IPS-15b (cell line): ENCODE results near the gene SGCD.

Source experiments
- H3K27me3 ChIP-seq: one replicate; pipeline ENCODE4 v1.6.1; 2013; ENCODE audit warnings: low read length; ENCODE audit not compliant: control insufficient read depth, insufficient read depth
- H3K36me3 ChIP-seq: one replicate; pipeline ENCODE4 v1.6.1; 2013; ENCODE audit warnings: low read length; ENCODE audit not compliant: control insufficient read depth, insufficient read depth
- H3K4me1 ChIP-seq: one replicate; pipeline ENCODE4 v1.6.1; 2013; ENCODE audit warnings: mild to moderate bottlenecking, low read length; ENCODE audit not compliant: control insufficient read depth, insufficient read depth
- H3K4me3 ChIP-seq: one replicate; pipeline ENCODE4 v1.5.1; 2013; ENCODE audit warnings: low read depth, low read length
- H3K9ac ChIP-seq: one replicate; pipeline ENCODE4 v1.6.1; 2013; ENCODE audit warnings: low read depth, mild to moderate bottlenecking, low read length
- H3K9me3 ChIP-seq: one replicate; pipeline ENCODE4 v1.6.1; 2013; ENCODE audit warnings: mild to moderate bottlenecking, low read length; ENCODE audit not compliant: control insufficient read depth, insufficient read depth

SGCD gene

GRCh38 chr5:156667616-156668015, 340.7 kb downstream of the SGCD start:
- peaks cover 8% of the 10 kb centered on the region for H3K4me1 ChIP-seq
- no peaks in the 10 kb centered on the region for H3K27me3 ChIP-seq
- H3K9me3 ChIP-seq = no peaks in the 10 kb centered on the region
- H3K4me3 ChIP-seq = no peak overlapping the region
- no peak overlapping the region for H3K9ac ChIP-seq
- no peaks in the 10 kb centered on the region for H3K36me3 ChIP-seq

- Histone ChIP-seq H3K9ac (no peak overlapping the region), H3K36me3 (no peaks in the 10 kb centered on the region), H3K4me1 (peaks cover 8% of the 10 kb centered on the region), H3K4me3 (no peak overlapping the region), H3K27me3 (no peaks in the 10 kb centered on the region), H3K9me3 (no peaks in the 10 kb centered on the region)
These were observed 342.5 kb downstream of the SGCD start for GRCh38 chr5:156669416-156669815.

GRCh38 chr5:156670615-156671014, 343.7 kb downstream of the SGCD start:
- Histone ChIP-seq H3K27me3 (no peaks in the 10 kb centered on the region), H3K4me1 (peaks cover 8% of the 10 kb centered on the region), H3K36me3 (no peaks in the 10 kb centered on the region), H3K4me3 (no peak overlapping the region), H3K9ac (no peak overlapping the region), H3K9me3 (no peaks in the 10 kb centered on the region)

- Histone ChIP-seq H3K4me1 (peaks cover 3% of the 10 kb centered on the region), H3K36me3 (no peaks in the 10 kb centered on the region), H3K27me3 (no peaks in the 10 kb centered on the region), H3K9me3 (no peaks in the 10 kb centered on the region), H3K9ac (no peak overlapping the region), H3K4me3 (no peak overlapping the region)
These were observed 348.4 kb downstream of the SGCD start for GRCh38 chr5:156675395-156675794.

GRCh38 chr5:156677963-156678362, 351.0 kb downstream of the SGCD start:
- no peaks in the 10 kb centered on the region for H3K27me3 ChIP-seq
- H3K9ac ChIP-seq = no peak overlapping the region
- peaks cover 4% of the 10 kb centered on the region for H3K4me1 ChIP-seq
- no peaks in the 10 kb centered on the region for H3K9me3 ChIP-seq
- no peaks in the 10 kb centered on the region for H3K36me3 ChIP-seq
- H3K4me3 ChIP-seq = no peak overlapping the region

- peaks cover 7% of the 10 kb centered on the region for H3K4me1 ChIP-seq
These were observed 351.5 kb downstream of the SGCD start for GRCh38 chr5:156678484-156678883.

GRCh38 chr5:156680831-156681230, 353.9 kb downstream of the SGCD start:
- H3K27me3 ChIP-seq = no peaks in the 10 kb centered on the region
- H3K36me3 ChIP-seq = no peaks in the 10 kb centered on the region
- no peak overlapping the region for H3K4me3 ChIP-seq
- H3K4me1 ChIP-seq = peaks cover 15% of the 10 kb centered on the region
- no peaks in the 10 kb centered on the region for H3K9me3 ChIP-seq
- H3K9ac ChIP-seq = no peak overlapping the region

More at GRCh38 chr5:156678484-156678883, 351.5 kb downstream of the SGCD start:
- Histone ChIP-seq H3K9me3 (no peaks in the 10 kb centered on the region), H3K36me3 (no peaks in the 10 kb centered on the region), H3K4me3 (no peak overlapping the region), H3K27me3 (no peaks in the 10 kb centered on the region), H3K9ac (no peak overlapping the region)

- Histone ChIP-seq H3K27me3 (no peaks in the 10 kb centered on the region), H3K4me1 (peaks cover 15% of the 10 kb centered on the region), H3K4me3 (no peak overlapping the region), H3K9me3 (no peaks in the 10 kb centered on the region), H3K36me3 (no peaks in the 10 kb centered on the region), H3K9ac (no peak overlapping the region)
These were observed 354.3 kb downstream of the SGCD start for GRCh38 chr5:156681265-156681664.

GRCh38 chr5:156682971-156683370, 356.0 kb downstream of the SGCD start:
- Histone ChIP-seq H3K9ac (no peak overlapping the region), H3K4me1 (peaks cover 17% of the 10 kb centered on the region), H3K36me3 (no peaks in the 10 kb centered on the region), H3K4me3 (no peak overlapping the region), H3K9me3 (no peaks in the 10 kb centered on the region), H3K27me3 (no peaks in the 10 kb centered on the region)

- Histone ChIP-seq H3K36me3 (no peaks in the 10 kb centered on the region), H3K9me3 (no peaks in the 10 kb centered on the region), H3K27me3 (no peaks in the 10 kb centered on the region), H3K4me3 (no peak overlapping the region), H3K9ac (no peak overlapping the region), H3K4me1 (peaks cover 17% of the 10 kb centered on the region)
These were observed 356.5 kb downstream of the SGCD start for GRCh38 chr5:156683509-156683908.

- Histone ChIP-seq H3K27me3 (no peaks in the 10 kb centered on the region), H3K36me3 (no peaks in the 10 kb centered on the region), H3K9me3 (no peaks in the 10 kb centered on the region), H3K4me1 (peaks cover 17% of the 10 kb centered on the region), H3K4me3 (no peak overlapping the region), H3K9ac (no peak overlapping the region)
These were observed 357.3 kb downstream of the SGCD start for GRCh38 chr5:156684216-156684615.

- Histone ChIP-seq H3K9me3 (no peaks in the 10 kb centered on the region), H3K9ac (no peak overlapping the region), H3K4me3 (no peak overlapping the region), H3K27me3 (no peaks in the 10 kb centered on the region), H3K4me1 (peaks cover 17% of the 10 kb centered on the region), H3K36me3 (no peaks in the 10 kb centered on the region)
These were observed 358.5 kb downstream of the SGCD start for GRCh38 chr5:156685481-156685880.

GRCh38 chr5:156686380-156686779, 359.4 kb downstream of the SGCD start:
- no peak overlapping the region for H3K9ac ChIP-seq
- peaks cover 17% of the 10 kb centered on the region for H3K4me1 ChIP-seq
- H3K4me3 ChIP-seq = no peak overlapping the region
- no peaks in the 10 kb centered on the region for H3K9me3 ChIP-seq
- no peaks in the 10 kb centered on the region for H3K27me3 ChIP-seq
- no peaks in the 10 kb centered on the region for H3K36me3 ChIP-seq
